Tongue (tissue), 2 donors: Measurements from ENCODE around the gene TBKBP1. TPM values are rescaled to one million over a fixed set of nuclear protein-coding genes. Genes with fewer than 3 reads are reported as not detected.

Experiments
- DNase-seq: peaks from one replicate; pipeline ENCODE4 v3.0.0-alpha.2; 2015
- total RNA-seq: library from RNA; depleted of rRNA; stranded (reverse); fragments of >200 nt; gene quantifications from one replicate; pipeline ENCODE4 v1.2.3, GENCODE V29; 2014

TBKBP1 gene
- total RNA-seq, 1 donor from 2014 or later = 11.4 TPM

GRCh38 chr17:47699536-47699840, 5.5 kb downstream of the TBKBP1 start:
- DNase-seq = no peak

GRCh38 chr17:47700471-47701449, 6.8 kb downstream of the TBKBP1 start:
- no peak for DNase-seq

- no peak for DNase-seq
Observed at GRCh38 chr17:47701608-47702007, 7.6 kb downstream of the TBKBP1 start.

DNA sequence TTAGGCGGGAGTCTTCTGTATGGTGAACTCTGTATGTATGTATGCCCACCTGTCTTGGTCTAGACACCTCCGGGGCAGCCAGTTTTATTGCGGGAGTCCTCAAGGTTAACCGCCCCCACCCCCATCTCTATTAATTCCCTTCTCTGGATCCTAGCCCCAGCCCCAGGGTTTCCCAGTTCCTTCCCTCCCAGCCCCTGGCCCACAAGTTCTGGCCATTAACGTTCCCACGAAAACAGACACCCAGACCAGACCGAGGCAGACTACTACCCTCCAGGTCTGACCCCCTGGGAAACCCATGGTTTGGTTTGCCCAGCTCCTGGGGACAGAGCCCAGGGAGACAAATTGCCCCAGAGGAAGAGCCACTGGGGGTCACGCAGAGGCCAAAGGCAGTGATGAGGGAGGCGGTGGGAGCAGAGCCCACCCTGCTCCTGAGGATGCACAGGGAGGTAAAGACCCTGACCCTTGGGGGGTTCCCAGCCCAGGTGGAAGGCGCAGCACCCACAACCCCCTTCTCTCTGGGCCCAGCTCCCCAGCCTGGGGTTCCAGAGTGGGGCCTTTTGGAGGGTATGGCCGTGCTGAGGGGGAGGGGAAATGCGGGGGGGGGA, 8.5 kb downstream of the TBKBP1 start:
- DNase-seq = no peak

- DNase-seq = no peak
Observed at GRCh38 chr17:47703191-47703591, 9.2 kb downstream of the TBKBP1 start.

DNA sequence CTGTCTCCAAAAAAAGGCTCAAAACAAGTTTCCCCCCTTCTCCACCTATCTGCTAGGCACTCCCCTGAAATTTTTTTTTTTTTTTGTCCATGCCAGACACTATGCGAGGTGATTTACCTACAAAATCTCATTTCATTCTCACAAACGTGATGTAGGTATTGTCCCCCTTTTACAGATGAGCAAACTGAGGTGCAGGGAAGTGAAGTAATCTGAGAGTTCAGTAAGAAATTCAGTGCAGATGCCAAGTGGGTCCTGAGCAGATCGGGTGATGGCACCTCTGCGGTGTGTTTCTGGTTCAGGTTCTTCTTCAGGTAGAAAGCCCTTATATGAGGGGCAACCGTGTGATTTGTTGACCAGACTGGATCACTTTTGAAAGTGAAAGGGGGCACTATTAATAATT, 9.7 kb downstream of the TBKBP1 start:
- DNase-seq = no peak

DNA sequence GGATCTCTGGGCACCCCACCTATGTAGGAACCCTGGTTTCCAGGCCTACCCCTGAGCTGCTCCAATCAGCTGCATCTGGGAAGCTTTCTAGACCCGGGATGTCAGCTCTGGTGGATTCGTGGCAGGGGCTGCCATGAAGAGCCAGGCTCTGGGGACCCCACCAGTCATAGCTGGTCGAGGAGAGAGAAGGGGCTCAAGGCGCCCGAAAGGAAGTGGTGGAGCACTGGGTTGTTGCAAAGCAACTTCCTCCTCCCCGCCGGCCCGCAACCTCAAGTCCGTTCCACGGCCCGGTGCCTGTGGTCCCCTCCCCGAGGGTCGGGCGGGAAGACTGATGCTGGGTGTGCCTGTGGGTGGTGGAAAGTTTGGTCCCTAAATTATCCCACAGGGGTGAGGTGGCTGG, 10.2 kb downstream of the TBKBP1 start:
- DNase-seq = no peak

DNA sequence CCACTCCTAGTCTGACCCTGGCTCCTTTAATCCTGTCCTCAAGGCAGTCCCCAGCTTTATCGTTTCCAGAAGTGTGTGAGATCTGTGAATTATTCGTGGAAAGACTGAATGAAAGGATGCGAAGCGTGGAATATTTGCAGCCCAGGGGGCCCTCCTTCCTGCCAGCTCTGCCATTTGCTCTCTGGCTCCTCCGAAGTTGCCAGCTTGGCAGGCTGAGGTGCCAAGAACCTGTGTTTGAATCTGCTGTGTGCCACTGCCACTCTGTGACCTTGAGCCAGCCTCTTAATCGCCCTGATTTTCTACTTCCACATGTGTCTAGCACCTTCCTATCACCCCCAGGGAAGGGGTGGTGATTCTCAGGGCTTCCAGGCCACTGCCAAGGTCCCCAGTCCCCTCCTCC, 10.8 kb downstream of the TBKBP1 start:
- no peak for DNase-seq

DNA sequence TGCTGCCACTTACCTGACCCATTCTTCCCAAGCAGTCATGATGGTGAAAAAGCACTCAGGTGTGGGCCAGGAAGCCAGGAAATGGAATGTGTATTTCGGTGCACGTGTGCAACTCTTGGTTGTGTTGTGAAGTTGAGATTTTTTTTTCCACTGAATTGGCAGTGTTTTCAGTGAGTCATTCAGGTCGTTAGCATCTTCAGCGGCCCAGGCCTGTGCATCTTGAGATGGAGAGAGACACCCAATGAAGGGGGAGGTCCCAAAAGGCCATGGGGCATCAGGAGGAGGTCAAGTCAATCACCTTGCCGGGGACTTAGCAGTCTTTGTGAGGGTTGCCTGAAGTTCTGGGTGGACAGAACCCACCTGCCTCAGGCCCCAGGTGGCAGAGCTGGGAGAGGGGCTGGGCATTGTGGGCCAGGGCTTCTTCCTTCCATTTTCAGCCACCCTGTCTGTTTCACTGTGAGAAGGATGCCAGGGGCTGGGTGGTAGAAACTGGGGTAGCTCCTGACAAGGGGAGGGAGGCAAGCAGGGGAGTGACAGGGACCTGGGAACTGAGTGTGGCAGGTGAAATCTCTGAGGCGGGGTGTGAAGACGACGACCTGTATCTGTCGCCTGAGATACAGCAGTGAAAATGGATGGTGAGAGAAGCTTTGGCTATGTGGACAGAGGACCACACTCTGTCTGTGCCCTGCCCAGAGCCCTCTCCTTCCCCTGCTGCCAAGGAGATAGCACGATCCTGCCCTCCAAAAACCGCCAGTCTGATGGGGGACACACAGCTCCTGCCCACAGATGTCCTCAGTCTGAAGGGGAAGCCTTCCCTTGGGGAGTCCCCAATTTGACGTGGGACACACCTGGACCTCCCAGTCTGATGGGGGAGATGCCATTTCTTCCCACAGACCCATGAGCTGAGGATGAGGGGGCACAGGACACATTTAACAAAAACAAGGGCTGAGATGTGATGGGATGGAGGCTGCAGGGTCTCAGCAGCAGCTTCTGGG, 11.9 kb downstream of the TBKBP1 start:
- DNase-seq = no peak

GRCh38 chr17:47707056-47707804, 13.3 kb downstream of the TBKBP1 start:
- peak; percentile 89 for DNase-seq

- no peak for DNase-seq
Observed at GRCh38 chr17:47707884-47708283, 13.9 kb downstream of the TBKBP1 start.

- DNase-seq = no peak
Observed at GRCh38 chr17:47708312-47708863, 14.4 kb downstream of the TBKBP1 start.

GRCh38 chr17:47708864-47709541, 15.0 kb downstream of the TBKBP1 start:
- peak; percentile 60 for DNase-seq

DNA sequence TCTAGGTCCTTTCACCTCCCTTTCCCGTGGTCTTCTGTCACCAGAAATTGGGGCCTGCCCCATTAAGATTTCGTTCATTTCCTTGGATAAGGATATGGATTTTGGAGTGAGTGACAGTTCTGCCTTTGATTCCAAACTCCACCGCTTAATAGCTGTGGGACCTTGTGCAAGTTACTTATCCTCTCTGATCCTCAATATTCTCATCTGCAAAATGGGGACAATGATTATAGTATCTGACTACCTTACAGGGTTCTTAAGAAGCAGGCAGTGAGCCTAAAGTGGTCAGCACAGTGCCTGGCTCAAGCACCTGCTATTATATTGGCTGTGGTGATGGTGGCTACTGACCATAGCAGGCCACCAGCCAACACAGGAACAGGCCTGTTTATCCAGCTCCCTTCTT, 15.6 kb downstream of the TBKBP1 start:
- DNase-seq = no peak

- no peak for DNase-seq
Observed at GRCh38 chr17:47711366-47712099, 17.6 kb downstream of the TBKBP1 start.

DNA sequence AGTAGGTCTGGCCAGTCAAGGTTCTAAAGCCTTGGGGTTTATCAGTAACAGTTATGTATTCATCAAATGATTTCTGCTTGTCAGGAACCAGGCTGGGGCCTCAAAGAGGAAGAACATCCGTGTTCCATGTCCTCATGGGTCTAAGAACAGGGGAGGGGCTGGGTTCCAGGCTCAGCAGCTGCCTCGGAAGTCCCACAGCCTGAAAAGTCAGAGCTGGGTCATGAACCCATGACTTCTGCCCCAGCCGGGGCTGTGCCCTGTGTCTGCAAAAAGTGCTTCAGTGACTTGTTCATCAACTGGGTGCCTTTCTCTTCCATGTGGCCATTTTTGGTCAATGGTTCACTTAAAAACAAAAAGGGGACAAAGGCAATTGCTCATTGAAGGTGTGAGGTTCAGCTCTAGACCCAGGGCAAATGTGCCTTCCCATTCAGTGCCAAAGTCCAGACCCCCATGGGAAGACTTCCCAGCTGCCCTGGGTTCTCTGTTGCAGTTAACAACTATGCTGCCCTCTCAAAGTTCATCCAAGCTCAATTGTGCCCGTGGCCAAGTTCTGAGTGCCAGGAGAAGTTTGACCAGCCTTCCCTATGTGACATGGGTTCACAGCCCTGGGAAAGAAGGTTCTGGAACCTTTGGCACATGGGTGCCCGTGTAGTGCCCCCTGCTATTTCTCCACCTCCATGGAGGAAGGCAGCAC, 18.5 kb downstream of the TBKBP1 start:
- DNase-seq = no peak

DNA sequence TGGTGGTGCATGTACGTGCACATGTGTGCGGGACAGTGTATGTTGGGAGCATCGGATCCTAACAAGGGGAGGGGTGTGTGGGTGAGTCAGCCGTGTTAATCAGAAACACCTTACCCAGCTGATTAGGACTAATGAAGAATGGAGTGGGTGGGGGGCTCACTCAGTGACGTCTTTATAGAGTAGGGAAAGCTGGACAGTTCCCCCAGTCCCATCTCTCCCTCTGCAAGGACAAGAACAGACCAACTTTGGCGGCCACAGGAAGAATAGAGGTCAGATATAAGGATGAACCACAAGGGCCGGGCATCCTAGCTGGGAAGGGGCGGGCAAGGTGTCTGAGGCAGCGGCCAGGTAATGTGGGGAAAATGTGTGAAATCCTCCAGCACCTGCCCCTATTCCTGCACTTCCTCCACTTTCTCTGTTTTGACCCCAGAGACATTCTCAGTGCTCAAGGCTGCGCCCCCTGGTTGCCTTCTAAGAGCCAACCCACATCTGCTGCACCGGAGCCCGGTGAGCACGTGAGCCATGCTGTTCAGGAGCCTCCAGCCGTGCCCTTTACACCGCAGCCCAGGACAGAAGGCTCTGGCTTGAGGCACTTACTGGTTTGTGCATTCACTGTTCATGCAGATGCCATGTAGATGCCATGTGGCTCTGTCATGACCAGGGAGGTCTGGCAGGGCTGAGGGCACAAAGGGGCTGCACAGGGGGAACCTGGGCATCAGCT, 20.2 kb downstream of the TBKBP1 start:
- no peak for DNase-seq

DNA sequence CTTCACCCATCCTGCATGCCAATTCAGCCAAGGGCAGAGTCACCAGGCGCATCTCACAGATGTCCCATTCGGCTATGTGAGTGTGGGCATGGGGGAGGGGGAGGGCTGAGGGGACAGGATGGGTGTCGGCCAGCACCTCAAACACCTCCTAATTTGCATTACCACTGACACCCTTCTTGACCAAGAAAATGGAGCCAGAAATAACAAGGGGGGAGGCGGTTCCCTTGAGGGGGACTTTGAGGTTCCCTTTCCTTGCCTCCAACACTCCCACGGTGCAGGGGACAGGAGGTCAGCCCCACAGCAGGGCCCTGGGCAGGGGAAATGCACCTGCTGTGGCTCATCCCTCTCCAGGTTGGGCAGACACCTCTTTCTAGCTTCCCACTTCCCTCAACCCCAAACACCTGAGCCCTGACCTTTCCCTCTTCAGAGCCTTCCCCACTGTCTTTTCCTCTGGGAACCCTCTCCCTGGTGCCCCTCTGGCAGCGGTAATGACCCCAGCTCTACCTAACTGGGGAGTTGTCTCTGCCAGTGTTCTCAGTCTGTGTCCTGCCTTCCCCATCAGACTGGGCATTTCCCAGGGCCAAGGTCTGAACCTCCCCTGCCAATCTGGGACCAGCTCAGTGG, 20.9 kb downstream of the TBKBP1 start:
- no peak for DNase-seq
